HG02885 (cell line): ENCODE results near the gene ASCL2.

ENCODE experiments used
- ATAC-seq: cut with Tn5 transposase; IDR thresholded peaks from one replicate; pipeline ENCODE4 v1.9.1; 2021; ENCODE audit warnings: mild to moderate bottlenecking; ENCODE audit not compliant: unreplicated experiment, poor library complexity

Gene ASCL2

GRCh38 chr11:2275334-2276279 lies 5.2 kb upstream of the ASCL2 start:
- ATAC-seq = no peak

- ATAC-seq = no peak
Observed at GRCh38 chr11:2273771-2274170, 3.4 kb upstream of the ASCL2 start.

GRCh38 chr11:2273311-2273710 lies 2.9 kb upstream of the ASCL2 start:
- no peak for ATAC-seq

GRCh38 chr11:2272946-2273280 lies 2.5 kb upstream of the ASCL2 start:
- no peak for ATAC-seq

GRCh38 chr11:2272228-2272945 lies 2.0 kb upstream of the ASCL2 start:
- no peak for ATAC-seq

- no peak for ATAC-seq
Observed at GRCh38 chr11:2271327-2272227, 1.2 kb upstream of the ASCL2 start.

- no peak for ATAC-seq
Observed at GRCh38 chr11:2271077-2271326, 614 bp upstream of the ASCL2 start.

- ATAC-seq = no peak
Observed at GRCh38 chr11:2269601-2270321, 627 bp downstream of the ASCL2 start.

GRCh38 chr11:2268729-2269600 lies 1.4 kb downstream of the ASCL2 start:
- no peak for ATAC-seq

- ATAC-seq = no peak
Observed at GRCh38 chr11:2267851-2268728, 2.3 kb downstream of the ASCL2 start.

- ATAC-seq = no peak
Observed at GRCh38 chr11:2267306-2267850, 3.0 kb downstream of the ASCL2 start.

GRCh38 chr11:2266586-2267305 lies 3.6 kb downstream of the ASCL2 start:
- ATAC-seq = no peak

- ATAC-seq = no peak
Observed at GRCh38 chr11:2265854-2266585, 4.4 kb downstream of the ASCL2 start.

GRCh38 chr11:2265396-2265795 lies 5.0 kb downstream of the ASCL2 start:
- ATAC-seq = no peak

- ATAC-seq = no peak
Observed at GRCh38 chr11:2264366-2265053, 5.9 kb downstream of the ASCL2 start.

GRCh38 chr11:2263724-2264360 lies 6.5 kb downstream of the ASCL2 start:
- no peak for ATAC-seq
